Measurements from ENCODE around the gene PRDM15.
A peak's percentile ranks its signal among the peaks of the same experiment; 100 is the strongest.

Gene PRDM15

GRCh38 chr21:41765973-41766882, 112.9 kb downstream of the PRDM15 start:
- TF ChIP-seq CTCF (IDR thresholded peaks at IDR 0.05; ENCODE audit: borderline replicate concordance, insufficient read depth, low read depth, low read length), result no peak
- peak overlapping the region; percentile 31 for H3K4me3 ChIP-seq (ENCODE audit: low read depth, low read length)

- TF ChIP-seq CTCF (IDR thresholded peaks at IDR 0.05; ENCODE audit: borderline replicate concordance, insufficient read depth, low read depth, low read length), result no peak
- no peak overlapping the region for H3K4me3 ChIP-seq (ENCODE audit: low read depth, low read length)
Measured at GRCh38 chr21:41765420-41765821, 113.7 kb downstream of the PRDM15 start.

- H3K4me3 ChIP-seq (ENCODE audit: low read depth, low read length), result no peak overlapping the region
- no peak for TF ChIP-seq CTCF (IDR thresholded peaks at IDR 0.05; ENCODE audit: borderline replicate concordance, insufficient read depth, low read depth, low read length)
Measured at GRCh38 chr21:41764558-41765419, 114.4 kb downstream of the PRDM15 start.

GRCh38 chr21:41763996-41764395, 115.1 kb downstream of the PRDM15 start:
- no peak for TF ChIP-seq CTCF (IDR thresholded peaks at IDR 0.05; ENCODE audit: borderline replicate concordance, insufficient read depth, low read depth, low read length)
- no peak overlapping the region for H3K4me3 ChIP-seq (ENCODE audit: low read depth, low read length)

GRCh38 chr21:41763398-41763931, 115.7 kb downstream of the PRDM15 start:
- H3K4me3 ChIP-seq (ENCODE audit: low read depth, low read length), result no peak overlapping the region

GRCh38 chr21:41762753-41763152, 116.4 kb downstream of the PRDM15 start:
- TF ChIP-seq CTCF (IDR thresholded peaks at IDR 0.05; ENCODE audit: borderline replicate concordance, insufficient read depth, low read depth, low read length), result no peak
- no peak overlapping the region for H3K4me3 ChIP-seq (ENCODE audit: low read depth, low read length)

More at GRCh38 chr21:41763398-41763931, 115.7 kb downstream of the PRDM15 start:
- no peak for TF ChIP-seq CTCF (IDR thresholded peaks at IDR 0.05; ENCODE audit: borderline replicate concordance, insufficient read depth, low read depth, low read length)
